ENCODE results near the gene DAP.

The DAP gene

GRCh38 chr5:10690460-10691440 is 70.3 kb downstream of the DAP start:
- DNase-seq (ENCODE audit: low read depth): no peak

GRCh38 chr5:10689391-10690081 is 71.5 kb downstream of the DAP start:
- no peak for DNase-seq (ENCODE audit: low read depth)

- no peak for DNase-seq (ENCODE audit: low read depth)
Observed at GRCh38 chr5:10688651-10689171, 72.3 kb downstream of the DAP start.

- no peak for DNase-seq (ENCODE audit: low read depth)
Observed at GRCh38 chr5:10686890-10687289, 74.1 kb downstream of the DAP start.

- DNase-seq (ENCODE audit: low read depth): no peak
Observed at GRCh38 chr5:10685115-10685521, 75.9 kb downstream of the DAP start.

GRCh38 chr5:10684303-10685086 is 76.5 kb downstream of the DAP start:
- DNase-seq (ENCODE audit: low read depth): no peak

- DNase-seq (ENCODE audit: low read depth): no peak
Observed at GRCh38 chr5:10682801-10683525, 78.1 kb downstream of the DAP start.

- no peak for DNase-seq (ENCODE audit: low read depth)
Observed at GRCh38 chr5:10681731-10682679, 79.0 kb downstream of the DAP start.

GRCh38 chr5:10680876-10681481 is 80.1 kb downstream of the DAP start:
- DNase-seq (ENCODE audit: low read depth): no peak

GRCh38 chr5:10679336-10679988 is 81.6 kb downstream of the DAP start:
- DNase-seq (ENCODE audit: low read depth): no peak

- no peak for DNase-seq (ENCODE audit: low read depth)
Observed at GRCh38 chr5:10678244-10678643, 82.8 kb downstream of the DAP start.

- no peak for DNase-seq (ENCODE audit: low read depth)
Observed at GRCh38 chr5:10677533-10677932, 83.5 kb downstream of the DAP start.

- no peak for DNase-seq (ENCODE audit: low read depth)
Observed at GRCh38 chr5:10676946-10677345, 84.1 kb downstream of the DAP start.

- DNase-seq (ENCODE audit: low read depth): no peak
Observed at GRCh38 chr5:10676224-10676623, 84.8 kb downstream of the DAP start.

- no peak for DNase-seq (ENCODE audit: low read depth)
Observed at GRCh38 chr5:10675177-10675700, 85.8 kb downstream of the DAP start.

GRCh38 chr5:10674582-10674981 is 86.5 kb downstream of the DAP start:
- DNase-seq (ENCODE audit: low read depth): no peak

- DNase-seq (ENCODE audit: low read depth): no peak
Observed at GRCh38 chr5:10674096-10674495, 86.9 kb downstream of the DAP start.

- DNase-seq (ENCODE audit: low read depth): no peak
Observed at GRCh38 chr5:10673407-10673806, 87.6 kb downstream of the DAP start.

GRCh38 chr5:10673017-10673389 is 88.0 kb downstream of the DAP start:
- DNase-seq (ENCODE audit: low read depth): no peak
